ENCODE results near the gene PRR20G. TPM values are rescaled to one million over a fixed set of nuclear protein-coding genes. Genes with fewer than 3 reads are reported as not detected.

The PRR20G gene
- total and polyA plus RNA-seq, 2 of the 4 experiments (the other 2 are of a cell fraction), result not detected

GRCh38 chr3:127291114-127291513, 3.3 kb upstream of the PRR20G start:
- Histone ChIP-seq H4K20me1 (ENCODE audit: insufficient read depth, low read length) (no peaks in the 10 kb centered on the region), H4K5ac (ENCODE audit: low read depth, low read length) (no peak overlapping the region), H2AFZ (replicated peaks; ENCODE audit: low read length, poor library complexity) (no peak overlapping the region), H3K4ac (ENCODE audit: low read depth, low read length) (no peak overlapping the region), H4K91ac (ENCODE audit: insufficient read depth, low read depth, low read length) (no peak overlapping the region), H3K9me3 (ENCODE audit: control insufficient read depth, insufficient read depth, low read length) (no peaks in the 10 kb centered on the region), H2AK5ac (ENCODE audit: low read depth, low read length) (no peak overlapping the region), H2BK5ac (ENCODE audit: low read depth, low read length, poor library complexity, severe bottlenecking) (no peak overlapping the region), H3K79me1 (ENCODE audit: low read depth in 1 of 2, low read length in 2 of 2) (no peaks in the 10 kb centered on the region), H3K56ac (ENCODE audit: extremely low read depth, insufficient read depth, low read length) (no peak overlapping the region), H2BK20ac (ENCODE audit: low read depth, low read length) (no peak overlapping the region), H3K27ac (ENCODE audit: insufficient read depth, low read length) (no peak overlapping the region), H4K8ac (ENCODE audit: low read depth in 2 of 2, low read length in 2 of 2) (no peak overlapping the region), H3K23ac (ENCODE audit: low read depth, low read length) (no peak overlapping the region), H3K18ac (ENCODE audit: low read depth, low read length) (no peak overlapping the region), H2AK9ac (replicated peaks; ENCODE audit: low read depth, low read length, poor library complexity) (no peak overlapping the region), H2BK120ac (ENCODE audit: low read depth, low read length) (no peak overlapping the region), H3K14ac (replicated peaks; ENCODE audit: low read depth, low read length) (no peak overlapping the region), H2BK15ac (ENCODE audit: low read depth, low read length) (no peak overlapping the region), H3K4me1 (ENCODE audit: control insufficient read depth, insufficient read depth, low read length) (no peaks in the 10 kb centered on the region), H3K4me3 (ENCODE audit: insufficient read depth, low read depth, low read length) (no peak overlapping the region), H3K9ac (ENCODE audit: low read depth, low read length) (no peak overlapping the region), H3K36me3 (ENCODE audit: control insufficient read depth, insufficient read depth, low read length) (no peaks in the 10 kb centered on the region), H3K9me1 (ENCODE audit: insufficient read depth, low read length) (no peaks in the 10 kb centered on the region), H3K4me2 (ENCODE audit: low read depth, low read length) (no peak overlapping the region), H3K27me3 (ENCODE audit: control insufficient read depth, insufficient read depth, low read length) (no peaks in the 10 kb centered on the region; the same call in 1 of the 2 replicates)
- DNase-seq (no peak), ATAC-seq (ENCODE audit: low read depth) (no peak)
- no CpG with 5 or more reads among the region's 1 CpG for WGBS, 2 experiments (ENCODE audit: extremely low coverage in 2 of 2, insufficient read length in 1 of 2)
- ChIA-PET CTCF (no interaction called here), POLR2A (ENCODE audit: unreplicated experiment) (no interaction called here)
- intact Hi-C loops (cut with micrococcal nuclease), result no loop called here
- dilution Hi-C loops (cut with HindIII; ENCODE audit: low sequenced_read_pairs, unreplicated experiment), result no loop called here
- no TSS peak for BruUV-seq (replicated peaks)
- in situ Hi-C loops (cut with MboI; ENCODE audit: low sequenced_read_pairs), result no loop called here
- TF ChIP-seq NFE2L2 (IDR thresholded peaks at IDR 0.05; ENCODE audit: low read depth, low read length) (no peak), RAD21 (IDR thresholded peaks at IDR 0.05; ENCODE audit: low read length) (no peak), RFX5 (IDR thresholded peaks at IDR 0.05; ENCODE audit: low read depth, low read length) (no peak), CEBPB (IDR thresholded peaks at IDR 0.05; ENCODE audit: low read depth, low read length) (no peak), FOS (IDR thresholded peaks at IDR 0.05; ENCODE audit: low read depth, low read length) (no peak)

Measured in IMR-90 (cell line).